ENCODE measurements around the gene DNAJC12. TPM values are rescaled to one million over a fixed set of nuclear protein-coding genes. Genes with fewer than 3 reads are reported as not detected.
A peak's percentile ranks its signal among the peaks of the same experiment; 100 is the strongest.

The DNAJC12 gene
- total and polyA plus RNA-seq, 3 experiments from 2014 or later = 12.7 to 12.9 TPM; not detected in 1

GRCh38 chr10:67779465-67780203 is 58.4 kb downstream of the DNAJC12 start:
- H3K4me3 ChIP-seq (ENCODE audit: low read length) = no peak overlapping the region
- Mint-ChIP-seq H3K36me3 (peaks cover 0 to 1% (median 0%) of the 10 kb centered on the region in 3 donors), H3K4me3 (no peak overlapping the region), H3K9me3 (no peaks in the 10 kb centered on the region), H3K27ac (no peak overlapping the region), H3K4me1 (peaks cover 13 to 26% (median 23%) of the 10 kb centered on the region in 3 donors), H3K27me3 (no peaks in the 10 kb centered on the region)
- H3K36me3 ChIP-seq (ENCODE audit: insufficient read depth, low read length) = no peaks in the 10 kb centered on the region
- H3K27me3 ChIP-seq (ENCODE audit: insufficient read depth, low read length, poor library complexity, severe bottlenecking) = no peaks in the 10 kb centered on the region
- ChIA-PET POLR2A (interaction anchor here (0.6 to 0.8 kb wide), 2 partner anchors 15 to 82 kb away, joined by 4 read pairs; no protein-coding TSS in a partner anchor), CTCF (interaction anchor here (0.7 to 4.9 kb wide), 22 partner anchors 8 to 257 kb away, joined by 3 to 127 read pairs (median 4); partner anchors contain the start of gene CTNNA3)
- no peak overlapping the region for H3K27ac ChIP-seq (ENCODE audit: low read depth, low read length)
- H3K4me1 ChIP-seq (ENCODE audit: insufficient read depth, low read length) = peaks cover 7% of the 10 kb centered on the region
- DNase-seq = peak; percentile 43 to 78 (median 68)
- no peaks in the 10 kb centered on the region for H3K9me3 ChIP-seq (ENCODE audit: low read length)

GRCh38 chr10:67776371-67776770 is 61.6 kb downstream of the DNAJC12 start:
- H3K9me3 ChIP-seq (ENCODE audit: low read length) = no peaks in the 10 kb centered on the region
- H3K4me1 ChIP-seq (ENCODE audit: insufficient read depth, low read length) = no peaks in the 10 kb centered on the region
- H3K27me3 ChIP-seq (ENCODE audit: insufficient read depth, low read length, poor library complexity, severe bottlenecking) = no peaks in the 10 kb centered on the region
- H3K9me3 Mint-ChIP-seq = no peaks in the 10 kb centered on the region
- no peak overlapping the region for H3K27ac Mint-ChIP-seq
- H3K27me3 Mint-ChIP-seq = no peaks in the 10 kb centered on the region
- no peak overlapping the region for H3K4me3 ChIP-seq (ENCODE audit: low read length)
- H3K4me1 Mint-ChIP-seq = peaks cover 3 to 9% (median 6%) of the 10 kb centered on the region in 3 donors
- CTCF ChIA-PET = interaction anchor here (4.9 kb wide), 1 partner anchor 79 kb away, joined by 127 read pairs; the partner anchor contains the start of gene CTNNA3
- no peaks in the 10 kb centered on the region for H3K36me3 Mint-ChIP-seq
- POLR2A ChIA-PET = no interaction called here
- H3K36me3 ChIP-seq (ENCODE audit: insufficient read depth, low read length) = no peaks in the 10 kb centered on the region
- no peak for DNase-seq
- no peak overlapping the region for H3K27ac ChIP-seq (ENCODE audit: low read depth, low read length)
- H3K4me3 Mint-ChIP-seq = no peak overlapping the region

- H3K4me1 Mint-ChIP-seq = peaks cover 3 to 9% (median 6%) of the 10 kb centered on the region in 3 donors
- no peaks in the 10 kb centered on the region for H3K36me3 Mint-ChIP-seq
- H3K27ac ChIP-seq (ENCODE audit: low read depth, low read length) = no peak overlapping the region
- ChIA-PET POLR2A (no interaction called here), CTCF (interaction anchor here (0.7 to 1.2 kb wide), 2 partner anchors 14 to 78 kb away, joined by 3 read pairs; no protein-coding TSS in a partner anchor)
- H3K27me3 Mint-ChIP-seq = no peaks in the 10 kb centered on the region
- no peak overlapping the region for H3K4me3 ChIP-seq (ENCODE audit: low read length)
- H3K4me1 ChIP-seq (ENCODE audit: insufficient read depth, low read length) = no peaks in the 10 kb centered on the region
- H3K27ac Mint-ChIP-seq = peak overlapping the region in 1 of 8 donors; percentile 59
- no peaks in the 10 kb centered on the region for H3K9me3 ChIP-seq (ENCODE audit: low read length)
- H3K27me3 ChIP-seq (ENCODE audit: insufficient read depth, low read length, poor library complexity, severe bottlenecking) = no peaks in the 10 kb centered on the region
- DNase-seq = no peak
- no peaks in the 10 kb centered on the region for H3K9me3 Mint-ChIP-seq
- no peaks in the 10 kb centered on the region for H3K36me3 ChIP-seq (ENCODE audit: insufficient read depth, low read length)
- H3K4me3 Mint-ChIP-seq = no peak overlapping the region
Measured at GRCh38 chr10:67775279-67775678, 62.7 kb downstream of the DNAJC12 start.

- peaks cover 0 to 3% (median 0%) of the 10 kb centered on the region in 3 donors for H3K4me1 Mint-ChIP-seq
- no peaks in the 10 kb centered on the region for H3K27me3 ChIP-seq (ENCODE audit: insufficient read depth, low read length, poor library complexity, severe bottlenecking)
- H3K27ac Mint-ChIP-seq = no peak overlapping the region
- H3K9me3 ChIP-seq (ENCODE audit: low read length) = no peaks in the 10 kb centered on the region
- H3K27ac ChIP-seq (ENCODE audit: low read depth, low read length) = no peak overlapping the region
- no peak for DNase-seq
- no peak overlapping the region for H3K4me3 ChIP-seq (ENCODE audit: low read length)
- H3K36me3 ChIP-seq (ENCODE audit: insufficient read depth, low read length) = no peaks in the 10 kb centered on the region
- H3K36me3 Mint-ChIP-seq = no peaks in the 10 kb centered on the region
- no peaks in the 10 kb centered on the region for H3K9me3 Mint-ChIP-seq
- CTCF ChIA-PET = interaction anchor here (0.6 kb wide), 1 partner anchor 9 kb away, joined by 3 read pairs; no protein-coding TSS in a partner anchor
- no peaks in the 10 kb centered on the region for H3K4me1 ChIP-seq (ENCODE audit: insufficient read depth, low read length)
- POLR2A ChIA-PET = interaction anchor here (0.9 kb wide), 1 partner anchor 9 kb away, joined by 3 read pairs; no protein-coding TSS in a partner anchor
- H3K27me3 Mint-ChIP-seq = no peaks in the 10 kb centered on the region
- no peak overlapping the region for H3K4me3 Mint-ChIP-seq
Measured at GRCh38 chr10:67772894-67773511, 65.0 kb downstream of the DNAJC12 start.

GRCh38 chr10:67772151-67772550 is 65.8 kb downstream of the DNAJC12 start:
- Mint-ChIP-seq H3K4me3 (no peak overlapping the region), H3K27ac (no peak overlapping the region), H3K4me1 (peaks cover 0 to 3% (median under 1%) of the 10 kb centered on the region in 3 donors), H3K27me3 (no peaks in the 10 kb centered on the region), H3K9me3 (no peaks in the 10 kb centered on the region), H3K36me3 (no peaks in the 10 kb centered on the region)
- H3K27me3 ChIP-seq (ENCODE audit: insufficient read depth, low read length, poor library complexity, severe bottlenecking) = no peaks in the 10 kb centered on the region
- DNase-seq = no peak
- no peaks in the 10 kb centered on the region for H3K4me1 ChIP-seq (ENCODE audit: insufficient read depth, low read length)
- H3K27ac ChIP-seq (ENCODE audit: low read depth, low read length) = no peak overlapping the region
- no peaks in the 10 kb centered on the region for H3K9me3 ChIP-seq (ENCODE audit: low read length)
- no peak overlapping the region for H3K4me3 ChIP-seq (ENCODE audit: low read length)
- CTCF ChIA-PET = interaction anchor here (1.2 kb wide), 1 partner anchor 16 kb away, joined by 6 read pairs; no protein-coding TSS in a partner anchor
- POLR2A ChIA-PET = interaction anchor here (0.6 kb wide), 1 partner anchor 20 kb away, joined by 3 read pairs; no protein-coding TSS in a partner anchor
- H3K36me3 ChIP-seq (ENCODE audit: insufficient read depth, low read length) = no peaks in the 10 kb centered on the region

GRCh38 chr10:67771200-67771599 is 66.8 kb downstream of the DNAJC12 start:
- ChIA-PET POLR2A (no interaction called here), CTCF (interaction anchor here (0.5 to 1.3 kb wide), 3 partner anchors 8 to 17 kb away, joined by 3 to 6 read pairs (median 3); no protein-coding TSS in a partner anchor)
- Histone ChIP-seq H3K27me3 (ENCODE audit: insufficient read depth, low read length, poor library complexity, severe bottlenecking) (no peaks in the 10 kb centered on the region), H3K27ac (ENCODE audit: low read depth, low read length) (no peak overlapping the region), H3K4me3 (ENCODE audit: low read length) (no peak overlapping the region), H3K9me3 (ENCODE audit: low read length) (no peaks in the 10 kb centered on the region), H3K36me3 (ENCODE audit: insufficient read depth, low read length) (no peaks in the 10 kb centered on the region), H3K4me1 (ENCODE audit: insufficient read depth, low read length) (no peaks in the 10 kb centered on the region)
- Mint-ChIP-seq H3K9me3 (no peaks in the 10 kb centered on the region), H3K27ac (no peak overlapping the region), H3K36me3 (no peaks in the 10 kb centered on the region), H3K4me1 (peaks cover 0 to 3% (median 2%) of the 10 kb centered on the region in 3 donors), H3K4me3 (no peak overlapping the region), H3K27me3 (no peaks in the 10 kb centered on the region)
- no peak for DNase-seq

- CTCF ChIA-PET = interaction anchor here (0.5 to 1.3 kb wide), 2 partner anchors 9 to 12 kb away, joined by 3 read pairs; no protein-coding TSS in a partner anchor
- no peak overlapping the region for H3K27ac ChIP-seq (ENCODE audit: low read depth, low read length)
- no peaks in the 10 kb centered on the region for H3K36me3 Mint-ChIP-seq
- H3K4me1 Mint-ChIP-seq = peaks cover 0 to 3% (median 2%) of the 10 kb centered on the region in 3 donors
- H3K9me3 ChIP-seq (ENCODE audit: low read length) = no peaks in the 10 kb centered on the region
- POLR2A ChIA-PET = no interaction called here
- no peak for DNase-seq
- no peak overlapping the region for H3K4me3 ChIP-seq (ENCODE audit: low read length)
- H3K4me3 Mint-ChIP-seq = no peak overlapping the region
- no peaks in the 10 kb centered on the region for H3K27me3 Mint-ChIP-seq
- no peaks in the 10 kb centered on the region for H3K4me1 ChIP-seq (ENCODE audit: insufficient read depth, low read length)
- peak overlapping the region in 1 of 8 donors; percentile 12 for H3K27ac Mint-ChIP-seq
- H3K9me3 Mint-ChIP-seq = no peaks in the 10 kb centered on the region
- H3K27me3 ChIP-seq (ENCODE audit: insufficient read depth, low read length, poor library complexity, severe bottlenecking) = no peaks in the 10 kb centered on the region
- no peaks in the 10 kb centered on the region for H3K36me3 ChIP-seq (ENCODE audit: insufficient read depth, low read length)
Measured at GRCh38 chr10:67770537-67770936, 67.5 kb downstream of the DNAJC12 start.

Data from CD8-positive, alpha-beta memory T cell (primary cell).